RCC 7860 (cell line): Measurements from ENCODE around the gene FAM13C.
A peak's percentile ranks its signal among the peaks of the same experiment; 100 is the strongest.

Experiments used
- DNase-seq: peaks from one replicate; pipeline ENCODE4 v3.0.0-alpha.2; 2015; ENCODE audit warnings: low spot score
- FAIRE-seq: peaks from 2 replicates; lab custom pipeline; 2012; peaks lifted over from hg19 to GRCh38; lab: Jason Lieb, UNC

The FAM13C gene

DNA sequence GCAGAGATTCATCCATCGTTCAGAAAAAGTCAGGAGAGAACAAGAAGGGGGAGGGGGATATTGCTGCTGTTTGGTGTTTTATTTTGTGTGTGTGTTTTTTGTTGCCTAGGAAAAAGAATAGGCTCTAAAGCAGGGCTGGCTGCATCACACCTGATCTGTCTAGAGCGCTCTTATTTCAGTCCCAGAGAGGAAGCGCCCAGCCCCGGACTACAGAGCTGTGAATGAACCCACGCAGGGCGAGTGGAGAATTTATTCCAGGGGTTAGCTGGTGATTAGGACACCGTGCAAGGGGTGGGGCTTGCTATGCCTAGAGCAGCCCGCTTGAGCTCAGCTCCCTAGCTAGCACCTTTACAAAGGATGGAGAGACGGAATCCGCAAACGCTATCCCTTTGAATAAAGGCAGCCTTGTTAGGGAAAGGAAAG lies 621 bp upstream of the FAM13C start:
- no peak for FAIRE-seq

GRCh38 chr10:59361663-59362143 lies 646 bp downstream of the FAM13C start:
- FAIRE-seq: no peak
- DNase-seq: peak; percentile 7

More for the DNA sequence above, 621 bp upstream of the FAM13C start:
- DNase-seq: no peak

DNA sequence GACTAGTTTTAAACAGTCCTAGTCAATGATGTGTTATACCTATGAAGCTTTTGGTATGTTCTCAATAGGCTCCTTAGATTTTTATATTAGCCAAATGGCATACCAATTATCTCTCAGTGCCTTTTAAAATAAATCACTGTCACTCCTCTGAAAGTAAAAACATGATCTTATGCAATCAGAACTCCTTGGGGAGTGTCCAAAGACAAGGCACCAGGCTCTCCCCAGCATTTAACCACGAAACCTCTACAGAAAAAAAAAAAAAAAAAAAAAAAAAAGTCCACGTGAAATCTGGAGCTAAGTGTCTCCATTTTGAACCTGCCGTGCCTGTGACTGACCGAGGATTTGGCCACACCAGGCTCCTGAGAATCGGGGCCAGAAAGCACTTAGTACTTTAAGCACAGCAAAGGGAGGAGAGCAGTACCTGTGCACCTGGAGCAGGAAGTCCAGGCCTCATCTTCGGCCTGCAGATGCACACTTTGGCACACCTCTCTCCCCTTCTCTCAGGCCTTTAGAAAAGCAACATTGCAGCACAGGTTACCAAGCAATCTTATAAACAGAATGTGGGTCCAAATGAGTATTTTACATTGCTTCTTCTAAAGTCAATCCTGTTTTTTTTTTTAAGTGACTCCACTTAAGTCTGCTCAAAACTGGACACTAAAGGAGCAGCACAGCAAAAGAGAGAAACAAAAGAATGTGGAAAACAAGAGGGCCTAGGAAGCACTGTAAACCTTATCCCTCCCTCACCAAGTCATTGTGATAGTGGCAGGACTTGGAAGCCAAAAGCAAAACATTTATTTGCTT lies 1.5 kb downstream of the FAM13C start:
- no peak for FAIRE-seq
- DNase-seq: no peak

DNA sequence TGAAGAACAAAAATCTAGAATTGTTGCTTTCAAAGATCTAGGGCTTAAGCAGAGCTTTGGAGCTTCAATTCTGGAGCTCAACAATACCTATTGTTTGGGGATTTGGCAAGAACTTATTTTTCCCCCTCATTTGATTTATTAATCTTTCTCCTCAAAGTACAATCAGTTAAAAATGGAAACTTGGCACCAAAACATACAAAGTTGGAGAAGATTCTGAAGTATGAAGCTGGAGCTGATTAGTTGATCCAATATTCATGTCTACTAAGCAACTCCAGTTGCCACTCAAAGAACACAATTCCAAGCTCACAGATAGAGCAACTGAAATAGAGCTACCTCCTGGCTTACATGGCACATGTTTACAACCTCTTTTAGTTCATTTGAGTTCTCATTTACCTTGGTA lies 3.8 kb downstream of the FAM13C start:
- FAIRE-seq (no peak), DNase-seq (no peak)

DNA sequence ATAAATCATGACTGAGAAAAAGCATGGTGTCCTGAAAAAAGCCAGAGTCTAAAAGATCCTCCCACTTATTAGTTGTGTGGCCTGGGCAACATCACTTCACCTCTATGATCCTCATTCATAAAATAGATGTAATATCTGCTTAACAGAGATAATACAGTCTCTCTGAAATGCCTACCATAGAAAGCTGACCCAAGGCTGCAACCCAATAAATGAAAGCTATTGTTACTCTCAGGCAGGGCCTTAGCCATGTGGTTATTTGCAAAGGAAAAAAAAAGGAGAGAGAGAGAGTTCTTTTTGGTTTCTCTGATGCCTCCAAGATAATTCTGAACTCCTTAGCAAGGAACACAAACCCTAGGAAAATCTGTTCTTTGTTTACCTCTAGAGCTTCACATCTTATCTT lies 7.9 kb downstream of the FAM13C start:
- DNase-seq (no peak), FAIRE-seq (no peak)

DNA sequence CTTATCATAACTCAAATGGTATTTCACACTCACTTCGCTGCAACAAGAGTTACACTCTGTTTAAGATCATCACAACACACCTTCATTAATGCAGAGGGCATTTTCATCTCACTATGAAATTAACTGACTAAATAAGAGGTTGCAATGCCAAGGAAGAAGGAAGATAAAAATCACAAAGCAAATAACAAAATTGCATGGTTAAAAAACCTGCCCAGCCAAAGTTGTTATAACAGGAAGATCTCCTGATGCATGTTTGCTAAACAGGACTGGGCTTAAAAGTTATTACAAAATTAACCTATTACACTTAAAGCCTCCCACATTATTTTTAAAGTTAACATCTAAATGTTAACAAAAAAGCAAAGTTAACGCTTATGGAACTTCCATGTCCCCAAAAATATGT lies 11.8 kb downstream of the FAM13C start:
- DNase-seq (no peak), FAIRE-seq (no peak)

- FAIRE-seq: no peak
Measured at GRCh38 chr10:59346321-59346720, 16.0 kb downstream of the FAM13C start.

GRCh38 chr10:59342723-59343122 lies 19.6 kb downstream of the FAM13C start:
- FAIRE-seq (no peak), DNase-seq (no peak)

More at GRCh38 chr10:59346321-59346720, 16.0 kb downstream of the FAM13C start:
- no peak for DNase-seq

DNA sequence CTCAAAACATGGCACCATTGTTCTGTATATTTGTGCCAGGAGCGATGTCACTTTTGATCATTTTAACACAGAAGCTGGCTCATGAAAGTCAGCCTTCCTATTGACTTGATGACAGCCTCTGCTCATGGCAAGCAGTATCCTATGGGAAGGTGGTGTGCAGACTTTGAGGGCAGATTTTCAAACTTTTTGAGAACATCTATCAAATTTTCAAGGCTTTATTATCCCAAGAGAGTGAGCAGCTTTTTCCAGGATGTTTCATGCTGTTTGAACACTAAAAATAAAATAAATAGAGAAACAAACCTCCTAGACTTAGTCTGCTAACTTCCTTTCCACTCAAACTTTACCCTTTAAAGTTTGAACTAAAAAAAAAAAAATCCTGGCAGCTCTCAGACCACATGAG lies 20.3 kb downstream of the FAM13C start:
- DNase-seq (no peak), FAIRE-seq (no peak)

- DNase-seq (no peak), FAIRE-seq (no peak)
Measured at GRCh38 chr10:59340285-59340684, 22.1 kb downstream of the FAM13C start.

- no peak for FAIRE-seq
Measured at GRCh38 chr10:59339351-59339750, 23.0 kb downstream of the FAM13C start.

DNA sequence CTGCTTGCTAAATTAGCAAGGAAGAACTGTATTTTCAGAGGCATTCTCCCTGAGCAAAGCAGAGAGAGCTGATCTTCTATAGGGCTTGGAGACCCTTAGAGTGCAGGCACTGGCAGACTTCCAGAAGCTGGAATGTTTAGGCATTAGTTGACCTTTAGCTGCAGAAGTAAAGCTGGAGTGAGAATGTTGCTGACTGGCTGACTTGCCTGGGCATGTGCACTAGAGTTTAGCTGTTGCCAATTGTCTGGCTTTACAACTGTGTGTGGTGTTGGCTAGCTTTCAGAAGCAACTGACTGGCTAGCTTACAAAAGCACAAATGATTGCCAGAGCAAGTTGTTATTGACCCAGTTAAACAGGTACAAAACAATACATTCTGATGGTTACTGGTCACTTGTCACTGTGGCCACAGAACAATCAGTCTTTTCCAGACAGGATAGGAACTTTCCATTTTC lies 25.1 kb downstream of the FAM13C start:
- no peak for DNase-seq

More at GRCh38 chr10:59339351-59339750, 23.0 kb downstream of the FAM13C start:
- no peak for DNase-seq

GRCh38 chr10:59336632-59337031 lies 25.7 kb downstream of the FAM13C start:
- no peak for DNase-seq
- no peak for FAIRE-seq

More for the DNA sequence above, 25.1 kb downstream of the FAM13C start:
- FAIRE-seq: no peak

- FAIRE-seq (no peak), DNase-seq (no peak)
Measured at GRCh38 chr10:59335497-59335896, 26.9 kb downstream of the FAM13C start.

GRCh38 chr10:59333701-59334100 lies 28.6 kb downstream of the FAM13C start:
- FAIRE-seq: no peak
- DNase-seq: no peak

DNA sequence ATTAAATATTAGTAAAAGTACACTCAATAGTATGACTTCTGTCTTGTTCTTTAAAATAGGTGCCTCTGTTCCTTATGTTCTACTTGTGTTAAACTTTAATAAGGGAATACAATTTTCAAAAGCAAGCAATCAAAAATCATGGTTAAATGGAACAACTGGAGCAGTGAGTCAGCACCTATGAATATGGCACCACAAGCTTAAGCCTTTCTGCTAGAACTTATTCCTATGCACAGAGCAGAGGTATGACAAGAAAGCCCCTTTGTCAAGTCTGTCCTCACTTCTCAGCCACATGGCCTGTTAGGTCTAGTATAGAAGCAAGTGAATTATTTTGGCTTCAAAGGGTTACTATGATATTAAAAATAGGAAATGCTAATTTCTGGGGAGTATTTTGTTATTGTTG lies 29.8 kb downstream of the FAM13C start:
- FAIRE-seq: no peak
- no peak for DNase-seq

GRCh38 chr10:59331661-59332060 lies 30.7 kb downstream of the FAM13C start:
- no peak for DNase-seq
- FAIRE-seq: no peak

GRCh38 chr10:59325116-59325515 lies 37.2 kb downstream of the FAM13C start:
- no peak for FAIRE-seq
- DNase-seq: no peak

- DNase-seq (no peak), FAIRE-seq (no peak)
Measured at GRCh38 chr10:59324597-59324996, 37.8 kb downstream of the FAM13C start.

GRCh38 chr10:59323831-59324401 lies 38.4 kb downstream of the FAM13C start:
- DNase-seq (no peak), FAIRE-seq (no peak)

DNA sequence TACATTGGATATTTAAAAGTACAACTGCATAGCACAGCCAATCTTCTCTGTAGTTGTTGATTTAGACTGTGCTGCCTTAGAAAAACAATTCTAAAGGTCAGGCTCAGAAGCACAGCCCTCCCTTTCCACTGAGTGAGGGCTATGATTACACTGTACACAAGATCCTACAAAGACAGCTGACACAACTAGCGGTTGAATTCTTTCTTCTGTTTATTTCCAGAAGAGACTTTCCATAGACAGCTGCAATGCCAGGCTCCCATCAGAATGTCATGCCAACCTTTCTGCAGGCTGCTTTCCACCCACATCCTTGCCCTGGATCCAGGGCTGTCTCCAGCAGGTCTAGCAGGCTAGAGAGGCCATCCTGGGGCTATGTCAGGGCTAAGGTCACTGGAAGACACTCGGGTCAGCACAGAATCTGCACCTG lies 39.3 kb downstream of the FAM13C start:
- FAIRE-seq: no peak

DNA sequence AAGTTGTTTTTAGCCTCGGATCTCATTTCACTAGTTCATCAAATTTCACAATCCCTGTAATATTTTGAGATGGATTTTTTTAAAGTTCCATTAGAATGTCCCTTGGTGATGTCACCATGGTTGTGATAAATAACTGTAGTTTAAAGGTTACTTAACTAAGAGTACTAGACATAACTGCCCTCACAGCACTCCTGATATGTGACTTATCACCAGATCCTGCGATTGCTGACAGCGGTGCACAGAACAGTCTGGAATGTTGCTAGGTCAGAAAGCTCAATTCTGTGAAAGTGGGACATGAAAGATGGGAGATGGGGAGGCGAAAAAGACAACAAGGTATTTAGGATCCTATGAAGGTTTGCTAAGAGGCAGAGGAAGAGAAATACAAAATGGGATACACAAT lies 40.2 kb downstream of the FAM13C start:
- FAIRE-seq: no peak
- DNase-seq: no peak

More for the DNA sequence above, 39.3 kb downstream of the FAM13C start:
- DNase-seq: no peak
